ENCODE measurements around the gene REX1BD.

The REX1BD gene

DNA sequence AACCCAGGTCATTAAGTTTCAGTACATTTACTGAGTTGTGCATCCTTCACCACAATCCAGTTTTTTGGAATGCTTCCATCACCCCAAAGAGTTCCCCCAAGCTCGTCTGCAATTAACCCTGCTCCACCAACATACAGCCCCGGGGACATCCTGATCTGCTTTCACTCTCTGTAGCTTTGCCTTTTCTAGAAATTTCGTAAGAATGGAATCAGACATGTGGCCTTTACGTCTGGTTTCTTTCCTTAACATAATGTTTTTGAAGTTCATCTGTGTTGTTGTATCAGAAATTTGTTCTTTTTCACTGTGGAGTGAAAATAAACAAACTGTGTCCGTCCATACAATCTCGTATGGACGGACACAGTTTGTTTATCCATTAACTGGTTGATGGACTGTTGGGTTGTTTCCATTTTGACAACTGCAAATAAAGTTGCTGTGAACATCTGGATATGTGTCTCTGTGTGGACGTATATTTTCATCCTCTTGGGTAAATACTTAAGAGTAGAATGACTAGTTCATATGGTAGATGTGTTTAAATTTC is 51.2 kb downstream of the REX1BD start:
- TF ChIP-seq, protein P1, sequence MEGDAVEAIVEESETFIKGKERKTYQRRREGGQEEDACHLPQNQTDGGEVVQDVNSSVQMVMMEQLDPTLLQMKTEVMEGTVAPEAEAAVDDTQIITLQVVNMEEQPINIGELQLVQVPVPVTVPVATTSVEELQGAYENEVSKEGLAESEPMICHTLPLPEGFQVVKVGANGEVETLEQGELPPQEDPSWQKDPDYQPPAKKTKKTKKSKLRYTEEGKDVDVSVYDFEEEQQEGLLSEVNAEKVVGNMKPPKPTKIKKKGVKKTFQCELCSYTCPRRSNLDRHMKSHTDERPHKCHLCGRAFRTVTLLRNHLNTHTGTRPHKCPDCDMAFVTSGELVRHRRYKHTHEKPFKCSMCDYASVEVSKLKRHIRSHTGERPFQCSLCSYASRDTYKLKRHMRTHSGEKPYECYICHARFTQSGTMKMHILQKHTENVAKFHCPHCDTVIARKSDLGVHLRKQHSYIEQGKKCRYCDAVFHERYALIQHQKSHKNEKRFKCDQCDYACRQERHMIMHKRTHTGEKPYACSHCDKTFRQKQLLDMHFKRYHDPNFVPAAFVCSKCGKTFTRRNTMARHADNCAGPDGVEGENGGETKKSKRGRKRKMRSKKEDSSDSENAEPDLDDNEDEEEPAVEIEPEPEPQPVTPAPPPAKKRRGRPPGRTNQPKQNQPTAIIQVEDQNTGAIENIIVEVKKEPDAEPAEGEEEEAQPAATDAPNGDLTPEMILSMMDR (conservative IDR thresholded peaks at IDR 0.05): no peak
- no peak for TF ChIP-seq ZFX (IDR thresholded peaks at IDR 0.05)
- H3K27ac ChIP-seq: no peak overlapping the region
